ENCODE measurements around the gene MINAR2.

The MINAR2 gene

GRCh38 chr5:129747572-129748407 lies at the start of gene MINAR2:
MINAR2 (plus strand) TSS chr5:129748094; CDS start chr5:129748191, 97 bp downstream.
- no peak for DNase-seq (ENCODE audit: low spot score)

- no peak for DNase-seq (ENCODE audit: low spot score)
Measured at GRCh38 chr5:129698661-129699060, 49.2 kb upstream of the MINAR2 start.

- no peak for DNase-seq (ENCODE audit: low spot score)
Measured at GRCh38 chr5:129716235-129716634, 31.7 kb upstream of the MINAR2 start.

- no peak for DNase-seq (ENCODE audit: low spot score)
Measured at GRCh38 chr5:129716651-129717050, 31.2 kb upstream of the MINAR2 start.

GRCh38 chr5:129717751-129718310 lies 30.1 kb upstream of the MINAR2 start:
- DNase-seq (ENCODE audit: low spot score), result no peak

GRCh38 chr5:129718471-129719090 lies 29.3 kb upstream of the MINAR2 start:
- no peak for DNase-seq (ENCODE audit: low spot score)

GRCh38 chr5:129724222-129724621 lies 23.7 kb upstream of the MINAR2 start:
- DNase-seq (ENCODE audit: low spot score), result no peak

GRCh38 chr5:129724647-129725046 lies 23.2 kb upstream of the MINAR2 start:
- no peak for DNase-seq (ENCODE audit: low spot score)

GRCh38 chr5:129739773-129740172 lies 8.1 kb upstream of the MINAR2 start:
- DNase-seq (ENCODE audit: low spot score), result no peak

- no peak for DNase-seq (ENCODE audit: low spot score)
Measured at GRCh38 chr5:129743541-129744187, 4.2 kb upstream of the MINAR2 start.

GRCh38 chr5:129745997-129746396 lies 1.9 kb upstream of the MINAR2 start:
- no peak for DNase-seq (ENCODE audit: low spot score)

- no peak for DNase-seq (ENCODE audit: low spot score)
Measured at GRCh38 chr5:129746876-129747275, 1.0 kb upstream of the MINAR2 start.

- no peak for DNase-seq (ENCODE audit: low spot score)
Measured at GRCh38 chr5:129748913-129749880, 1.3 kb downstream of the MINAR2 start.

- DNase-seq (ENCODE audit: low spot score), result no peak
Measured at GRCh38 chr5:129760636-129761325, 12.9 kb downstream of the MINAR2 start.

- no peak for DNase-seq (ENCODE audit: low spot score)
Measured at GRCh38 chr5:129763651-129764050, 15.8 kb downstream of the MINAR2 start.

- no peak for DNase-seq (ENCODE audit: low spot score)
Measured at GRCh38 chr5:129766798-129767197, 18.9 kb downstream of the MINAR2 start.

GRCh38 chr5:129767927-129768380 lies 20.1 kb downstream of the MINAR2 start:
- DNase-seq (ENCODE audit: low spot score), result peak; percentile 44

GRCh38 chr5:129768735-129769134 lies 20.8 kb downstream of the MINAR2 start:
- no peak for DNase-seq (ENCODE audit: low spot score)

GRCh38 chr5:129770024-129770820 lies 22.3 kb downstream of the MINAR2 start:
- DNase-seq (ENCODE audit: low spot score), result no peak
